HepG2 (cell line): ENCODE data around the gene JUND. TPM values are rescaled to one million over a fixed set of nuclear protein-coding genes. Genes with fewer than 3 reads are reported as not detected.

Source experiments
- ATAC-seq: fragments of 200-7000 bp; cut with Tn5 transposase; 3 replicates; pipeline ENCODE4 v1.9.1; 2020; ENCODE audit warnings: mild to moderate bottlenecking, moderate library complexity
- BruUV-seq: library from RNA; stranded (reverse); fragments of 400-500 nt; replicated peaks from 2 replicates; lab custom pipeline; 2021; lab: Mats Ljungman, UMichigan
- CTCF ChIA-PET: fragments of 300-600 bp; formaldehyde crosslinking; extraction: SDS; loops from one replicate; lab custom pipeline; 2021; ENCODE audit warnings: low total read pairs, inconsistent platforms, low intra/inter-chr PET ratio; lab: Yijun Ruan, JAX
- POLR2A ChIA-PET: fragments of 350-600 bp; sonication (Branson Sonifier 250); formaldehyde crosslinking; loops from one replicate; lab custom pipeline; 2020; ENCODE audit warnings: antibody characterized with exemption, inconsistent platforms; lab: Yijun Ruan, JAX
- DNase-seq: peaks from one replicate; pipeline ENCODE4 v3.0.0-alpha.2; 2015; ENCODE audit warnings: low spot score
- FAIRE-seq: peaks from 3 replicates; lab custom pipeline; 2011; peaks lifted over from hg19 to GRCh38; lab: Jason Lieb, UNC
- H2AFZ ChIP-seq: one replicate; pipeline ENCODE4 v1.6.1; 2011; ENCODE audit warnings: low read length, inconsistent platforms
- H3K27ac ChIP-seq: fragments of 300-600 bp; 3 replicates; pipeline ENCODE4 v1.8.0; 2011; ENCODE audit warnings: mixed run types, mild to moderate bottlenecking, mixed read lengths, low read length, inconsistent platforms; ENCODE audit not compliant: insufficient read depth; ENCODE audit errors: extremely low read length
- H3K27me3 ChIP-seq, 2 experiments: fragments of 200-600 bp in 1 of 2; 2 replicates in 1 of 2; 3 replicates in 1 of 2; pipeline versions ENCODE4 v1.6.0 to v1.8.0; 2011; ENCODE audit warnings: low read length in 2 of 2, mild to moderate bottlenecking in 2 of 2, moderate library complexity in 2 of 2, inconsistent platforms in 1 of 2; ENCODE audit not compliant: insufficient read depth in 2 of 2, control insufficient read depth in 1 of 2
- H3K36me3 ChIP-seq, 2 experiments: fragments of 200-600 bp in 1 of 2; replicated peaks in 1 of 2; 2 replicates in 1 of 2; 3 replicates in 1 of 2; pipeline versions ENCODE4 v1.5.1 to v1.8.0; 2011; ENCODE audit warnings: low read length in 2 of 2, inconsistent platforms in 1 of 2; ENCODE audit not compliant: insufficient read depth in 2 of 2, control insufficient read depth in 1 of 2
- H3K4me1 ChIP-seq: 2 replicates; pipeline ENCODE4 v1.5.1; 2012; ENCODE audit warnings: low read length, inconsistent platforms; ENCODE audit not compliant: insufficient read depth
- H3K4me2 ChIP-seq: 2 replicates; pipeline ENCODE4 v1.6.0; 2011; ENCODE audit warnings: low read depth, low read length, inconsistent platforms
- H3K4me3 ChIP-seq, 3 experiments: fragments of 200-600 bp in 1 of 3; sonication (generic), shearing (Covaris generic) in 1 of 3; replicated peaks in 1 of 3; 2 replicates each; pipeline ENCODE4 v1.5.1; 2011 to 2016; ENCODE audit warnings: low read length in 3 of 3, inconsistent platforms in 2 of 3, low read depth in 2 of 3, mild to moderate bottlenecking in 2 of 3, control low read depth in 1 of 3, mixed read lengths in 1 of 3; ENCODE audit not compliant: insufficient read depth in 1 of 3
- H3K79me2 ChIP-seq: one replicate; pipeline ENCODE4 v1.6.1; 2011; ENCODE audit warnings: low read length, inconsistent platforms; ENCODE audit not compliant: insufficient read depth
- H3K9ac ChIP-seq: 2 replicates; pipeline ENCODE4 v1.6.0; 2011; ENCODE audit warnings: mild to moderate bottlenecking, low read depth, low read length, inconsistent platforms; ENCODE audit not compliant: insufficient read depth
- H3K9me3 ChIP-seq: 2 replicates; pipeline ENCODE4 v1.5.1; 2012; ENCODE audit warnings: mild to moderate bottlenecking, low read length
- H4K20me1 ChIP-seq: 2 replicates; pipeline ENCODE4 v1.6.0; 2011; ENCODE audit warnings: inconsistent platforms, mild to moderate bottlenecking, low read length, moderate library complexity; ENCODE audit not compliant: insufficient read depth
- BCL6 ChIP-seq: IDR thresholded peaks from 2 replicates; pipeline ENCODE4 v1.6.1; 2016; ENCODE audit warnings: missing genetic modification reagents, missing compliant biosample characterization
- CCAR2 ChIP-seq: fragments of 200-400 bp; formaldehyde crosslinking; optimal IDR thresholded peaks from 2 replicates; pipeline ENCODE3; 2018; ENCODE audit warnings: low read depth, mild to moderate bottlenecking, low read length, moderate library complexity
- E2F1 ChIP-seq: sonication (generic); formaldehyde crosslinking; IDR thresholded peaks from 2 replicates; pipeline ENCODE4 v1.5.0; 2020; ENCODE audit warnings: missing genetic modification reagents
- FOXO1 ChIP-seq: sonication (generic); formaldehyde crosslinking; IDR thresholded peaks from 2 replicates; pipeline ENCODE4 v1.4.0; 2020; ENCODE audit warnings: missing genetic modification reagents
- GATAD1 ChIP-seq: IDR thresholded peaks from 2 replicates; pipeline ENCODE4 v1.6.1; 2016; ENCODE audit warnings: missing genetic modification reagents, missing compliant biosample characterization
- IKZF1 ChIP-seq: fragments of 450-650 bp; IDR thresholded peaks from 2 replicates; pipeline ENCODE4 v1.7.1; 2016
- JUND ChIP-seq: sonication (generic); formaldehyde crosslinking; IDR thresholded peaks from 2 replicates; pipeline ENCODE4 v1.8.0; 2022; ENCODE audit warnings: mild to moderate bottlenecking, missing genetic modification reagents
- KAT8 ChIP-seq: IDR thresholded peaks from 2 replicates; pipeline ENCODE4 v1.6.1; 2016; ENCODE audit warnings: missing genetic modification reagents, missing compliant biosample characterization
- KLF16 ChIP-seq, 2 experiments: sonication (generic) in 1 of 2; formaldehyde crosslinking in 1 of 2; IDR thresholded peaks; 2 replicates each; pipeline versions ENCODE4 v1.6.1 to v1.8.0; 2016 to 2023; ENCODE audit warnings: missing genetic modification reagents in 2 of 2, missing compliant biosample characterization in 1 of 2
- MATR3 ChIP-seq: sonication (generic); formaldehyde crosslinking; IDR thresholded peaks from 2 replicates; pipeline ENCODE4 v1.4.0; 2020; ENCODE audit warnings: missing genetic modification reagents
- PPARG ChIP-seq: conservative IDR thresholded peaks from 2 replicates; pipeline ENCODE4 v1.6.1; 2016; ENCODE audit warnings: missing biosample characterization, missing genetic modification reagents
- RAD21 ChIP-seq: fragments of 450-650 bp; formaldehyde crosslinking; IDR thresholded peaks from 2 replicates; pipeline ENCODE4 v1.5.0; 2020; ENCODE audit warnings: mild to moderate bottlenecking
- RCOR2 ChIP-seq: IDR thresholded peaks from 2 replicates; pipeline ENCODE4 v1.6.1; 2016; ENCODE audit warnings: missing biosample characterization, missing genetic modification reagents
- SP4 ChIP-seq: sonication (generic); formaldehyde crosslinking; IDR thresholded peaks from 2 replicates; pipeline ENCODE4 v1.8.1; 2023; ENCODE audit warnings: mild to moderate bottlenecking, missing genetic modification reagents
- ZFP36 ChIP-seq: fragments of 150-350 bp; IDR thresholded peaks from 2 replicates; pipeline ENCODE4 v1.6.1; 2018; ENCODE audit warnings: borderline replicate concordance, low read length, low read depth; ENCODE audit not compliant: partially characterized antibody
- ZMYM4 ChIP-seq: sonication (generic); formaldehyde crosslinking; IDR thresholded peaks from 2 replicates; pipeline ENCODE4 v1.8.1; 2023; ENCODE audit warnings: mild to moderate bottlenecking, missing genetic modification reagents
- ZNF331 ChIP-seq: sonication (generic); formaldehyde crosslinking; IDR thresholded peaks from 2 replicates; pipeline ENCODE4 v1.4.0; 2020; ENCODE audit warnings: missing genetic modification reagents
- ZNF616 ChIP-seq: sonication (generic); formaldehyde crosslinking; IDR thresholded peaks from 2 replicates; pipeline ENCODE4 v1.5.0; 2020; ENCODE audit warnings: low read depth, mild to moderate bottlenecking, missing genetic modification reagents
- ZNF878 ChIP-seq: sonication (generic); formaldehyde crosslinking; IDR thresholded peaks from 2 replicates; pipeline ENCODE4 v1.8.1; 2023; ENCODE audit warnings: mild to moderate bottlenecking, missing genetic modification reagents, moderate library complexity
- WGBS: methylation state at CpG from one replicate; pipeline ENCODE4 v1.1.6; 2017; ENCODE audit warnings: low lambda C conversion rate; 5-methylcytosine and 5-hydroxymethylcytosine counted together
- in situ Hi-C: cut with HindIII; loops from 2 replicates; pipeline ENCODE4 v1.10.0; 2017; ENCODE audit warnings: low pct_unique_long_range_greater_than_20kb; ENCODE audit not compliant: extremely low pct_ligation_motif_present
- intact Hi-C: fragments of 100-400 bp; cut with micrococcal nuclease; formaldehyde crosslinking; loops from one replicate; pipeline ENCODE4 v1.10.0; 2022; ENCODE audit not compliant: unreplicated experiment
- polyA plus RNA-seq, 8 experiments: library from polyadenylated mRNA; depleted of rRNA in 3 of 8; stranded (reverse) in 7 of 8; unstranded in 1 of 8; fragments of >200 nt; fragmentation: Illumina TruSeq in 4 of 8; extraction: Trizol in 4 of 8; gene quantifications; 2 replicates each; pipeline versions ENCODE4 v1.2.1 to v1.2.3, GENCODE V29; 2011 to 2016; ENCODE audit warnings: low read depth in 4 of 8, missing spikeins in 1 of 8, mixed read lengths in 1 of 8; ENCODE audit not compliant: insufficient read depth in 1 of 8
- total RNA-seq, 5 experiments: library from RNA; depleted of rRNA; stranded (reverse); fragments of >200 nt; fragmentation: Illumina TruSeq; extraction: Trizol; gene quantifications; 2 replicates each; pipeline ENCODE4 v1.2.3, GENCODE V29; 2016; ENCODE audit warnings: low read depth in 1 of 5
- TF ChIP-seq, protein P1 (sequence below): sonication (generic); formaldehyde crosslinking; IDR thresholded peaks from 2 replicates; pipeline ENCODE4 v1.5.0; 2020; ENCODE audit warnings: missing genetic modification reagents, mild to moderate bottlenecking, borderline replicate concordance

The JUND gene
- total and polyA plus RNA-seq, 2 of the 13 experiments (the other 11 are each of a cell fraction or from before 2014, with no cell fraction given): 41.2 to 59.8 TPM

- no TSS peak for BruUV-seq
- Histone ChIP-seq H3K4me1 (peaks cover 73% of the 10 kb centered on the region), H3K36me3 (no peaks in the 10 kb centered on the region), H2AFZ (peak overlapping the region; percentile 6), H3K9ac (peak overlapping the region; percentile 53), H3K9me3 (no peaks in the 10 kb centered on the region), H3K4me2 (peak overlapping the region; percentile 82), H4K20me1 (no peaks in the 10 kb centered on the region), H3K27ac (peak overlapping the region; percentile 69), H3K4me3 (peak overlapping the region; percentile 9 to 59 (median 29)), H3K79me2 (no peaks in the 10 kb centered on the region), H3K27me3 (no peaks in the 10 kb centered on the region)
- peak; percentile 92 for ATAC-seq
- ChIA-PET CTCF (interaction anchor here (1.3 to 1.5 kb wide), 3 partner anchors 21 to 51 kb away, joined by 4 to 7 read pairs (median 7); no protein-coding TSS in a partner anchor), POLR2A (interaction anchor here (0.7 to 6.5 kb wide), 20 partner anchors 8 to 219 kb away, joined by 3 to 110 read pairs (median 4); partner anchors contain the start of genes GDF15, IQCN, JUND and PGPEP1)
- under 1% methylated on average over 9 of the region's 9 CpGs for WGBS
- peak; percentile 97 for DNase-seq
- in situ Hi-C loops: no loop called here
- FAIRE-seq: peak; percentile 100
- intact Hi-C loops: no loop called here
- TF ChIP-seq GATAD1 (CRISPR knock-in tag): peak; percentile 52; the same call in 1 of the 2 replicates
- TF ChIP-seq ZFP36: no peak
- no peak for TF ChIP-seq JUND
- no peak for TF ChIP-seq PPARG (CRISPR knock-in tag)
- no peak for TF ChIP-seq ZNF878 (CRISPR knock-in tag)
- TF ChIP-seq RAD21 (CRISPR knock-in tag): peak; percentile 58; the same call in 1 of the 2 replicates
- TF ChIP-seq KAT8 (CRISPR knock-in tag): 0 out of 2 replicates have a peak, but pooled peaks have one; percentile 32
- no peak for TF ChIP-seq E2F1 (CRISPR knock-in tag)
- no peak for TF ChIP-seq FOXO1
- 0 out of 2 replicates have a peak, but pooled peaks have one; percentile 6 for TF ChIP-seq ZNF331 (CRISPR knock-in tag)
- TF ChIP-seq KLF16 (CRISPR knock-in tag; IDR thresholded peaks at IDR 0.05): no peak
- TF ChIP-seq, protein P1, sequence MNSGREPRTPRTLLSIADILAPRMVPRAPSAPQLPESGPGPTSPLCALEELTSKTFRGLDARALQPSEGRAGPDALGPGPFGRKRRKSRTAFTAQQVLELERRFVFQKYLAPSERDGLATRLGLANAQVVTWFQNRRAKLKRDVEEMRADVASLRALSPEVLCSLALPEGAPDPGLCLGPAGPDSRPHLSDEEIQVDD: no peak
- no peak for TF ChIP-seq ZNF616 (CRISPR knock-in tag)
- TF ChIP-seq BCL6 (CRISPR knock-in tag): peak; percentile 15; the same call in 1 of the 2 replicates
- no peak for TF ChIP-seq IKZF1
- no peak for TF ChIP-seq MATR3
- TF ChIP-seq CCAR2: no peak
- no peak for TF ChIP-seq RCOR2 (CRISPR knock-in tag)
- TF ChIP-seq SP4 (CRISPR knock-in tag): no peak
- peak; percentile 66; the same call in 1 of the 2 replicates for TF ChIP-seq ZMYM4 (CRISPR knock-in tag)
Observed at GRCh38 chr19:18328340-18329034, 47.1 kb upstream of the JUND start.
